Thyroid gland (tissue), 4 donors: ENCODE data around the gene TSKU. TPM values are rescaled to one million over a fixed set of nuclear protein-coding genes. Genes with fewer than 3 reads are reported as not detected.

ENCODE experiments used
- DNase-seq, 2 donors: peaks; one replicate each; pipeline ENCODE4 v3.0.0-alpha.2; 2019
- H3K27ac ChIP-seq, 3 donors: fragments of 200-600 bp; sonication (generic); 1 replicate in 2 of 3; 2 replicates in 1 of 3; pipeline ENCODE4 v1.5.1; 2016 to 2019; ENCODE audit warnings: mild to moderate bottlenecking in 1 of 3, moderate library complexity in 1 of 3
- H3K27me3 ChIP-seq: fragments of 200-600 bp; sonication (generic); one replicate; pipeline ENCODE4 v1.5.1; 2019
- H3K36me3 ChIP-seq, 2 donors: fragments of 200-600 bp; sonication (generic); one replicate each; pipeline ENCODE4 v1.5.1; 2016 to 2019
- H3K4me1 ChIP-seq, 2 donors: fragments of 200-600 bp; sonication (generic); one replicate each; pipeline ENCODE4 v1.5.1; 2017 to 2019
- H3K4me3 ChIP-seq, 3 donors: fragments of 200-600 bp; sonication (generic); replicated peaks in 1 of 3; 1 replicate in 2 of 3; 2 replicates in 1 of 3; pipeline ENCODE4 v1.5.1; 2016; ENCODE audit warnings: mild to moderate bottlenecking in 1 of 3
- H3K9me3 ChIP-seq: fragments of 200-600 bp; sonication (generic); one replicate; pipeline ENCODE4 v1.5.1; 2017
- POLR2A ChIP-seq, 2 donors: fragments of 450-650 bp; IDR thresholded peaks; one replicate each; pipeline ENCODE4 v1.6.1; 2017; ENCODE audit warnings: antibody characterized with exemption in 2 of 2, mild to moderate bottlenecking in 2 of 2, moderate library complexity in 1 of 2
- WGBS, 2 donors: methylation state at CpG; one replicate each; pipeline ENCODE4 v1.1.5; 2017; 5-methylcytosine and 5-hydroxymethylcytosine counted together
- intact Hi-C: fragments of 100-400 bp; cut with DNase I; formaldehyde crosslinking; loops from one replicate; pipeline ENCODE4 v1.15.1; 2023
- total RNA-seq, 4 donors: library from RNA; depleted of rRNA; stranded (reverse); fragments of >200 nt; gene quantifications; one replicate each; pipeline ENCODE4 v1.2.3, GENCODE V29; 2016
- TF ChIP-seq, protein P1 (sequence below), 6 experiments: fragments of 200-600 bp in 3 of 6; fragments of 450-650 bp in 3 of 6; sonication (generic) in 3 of 6; IDR thresholded peaks; one replicate each; pipeline ENCODE4 v1.5.1; 2016 to 2019; ENCODE audit warnings: antibody characterized with exemption in 6 of 6, mild to moderate bottlenecking in 2 of 6, inconsistent platforms in 1 of 6, moderate library complexity in 1 of 6

Gene TSKU
- total RNA-seq, 4 donors from 2014 or later = 95.6 to 152 (median 99.2) TPM

DNA sequence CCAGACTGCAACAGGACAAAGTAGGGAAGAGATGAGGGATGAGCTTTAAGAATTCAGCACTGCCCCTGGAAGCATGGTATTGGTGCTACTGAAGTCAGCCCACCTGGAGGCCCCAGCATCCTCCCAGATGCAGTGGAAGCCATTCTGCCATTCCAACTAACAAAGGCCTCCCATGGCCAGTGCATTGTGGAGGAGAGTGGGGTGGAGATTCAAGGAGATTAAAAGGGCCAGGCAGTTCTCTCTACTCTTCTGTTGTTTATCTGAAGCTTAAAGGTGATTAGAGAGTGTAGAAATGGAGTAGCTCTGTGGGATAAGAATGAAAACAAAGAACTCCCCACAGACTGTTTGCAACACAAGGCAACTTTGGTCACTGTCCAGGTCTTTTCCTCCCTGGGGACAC, 24.1 kb upstream of the TSKU start:
- Histone ChIP-seq H3K4me3 (no peak overlapping the region), H3K4me1 (peaks cover 12 to 17% of the 10 kb centered on the region in 2 donors), H3K27ac (no peak overlapping the region), H3K27me3 (no peaks in the 10 kb centered on the region), H3K36me3 (no peaks in the 10 kb centered on the region), H3K9me3 (no peaks in the 10 kb centered on the region)
- intact Hi-C loops = no loop called here
- DNase-seq = no peak
- no peak for TF ChIP-seq POLR2A (IDR thresholded peaks at IDR 0.05)
- TF ChIP-seq, protein P1, sequence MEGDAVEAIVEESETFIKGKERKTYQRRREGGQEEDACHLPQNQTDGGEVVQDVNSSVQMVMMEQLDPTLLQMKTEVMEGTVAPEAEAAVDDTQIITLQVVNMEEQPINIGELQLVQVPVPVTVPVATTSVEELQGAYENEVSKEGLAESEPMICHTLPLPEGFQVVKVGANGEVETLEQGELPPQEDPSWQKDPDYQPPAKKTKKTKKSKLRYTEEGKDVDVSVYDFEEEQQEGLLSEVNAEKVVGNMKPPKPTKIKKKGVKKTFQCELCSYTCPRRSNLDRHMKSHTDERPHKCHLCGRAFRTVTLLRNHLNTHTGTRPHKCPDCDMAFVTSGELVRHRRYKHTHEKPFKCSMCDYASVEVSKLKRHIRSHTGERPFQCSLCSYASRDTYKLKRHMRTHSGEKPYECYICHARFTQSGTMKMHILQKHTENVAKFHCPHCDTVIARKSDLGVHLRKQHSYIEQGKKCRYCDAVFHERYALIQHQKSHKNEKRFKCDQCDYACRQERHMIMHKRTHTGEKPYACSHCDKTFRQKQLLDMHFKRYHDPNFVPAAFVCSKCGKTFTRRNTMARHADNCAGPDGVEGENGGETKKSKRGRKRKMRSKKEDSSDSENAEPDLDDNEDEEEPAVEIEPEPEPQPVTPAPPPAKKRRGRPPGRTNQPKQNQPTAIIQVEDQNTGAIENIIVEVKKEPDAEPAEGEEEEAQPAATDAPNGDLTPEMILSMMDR (IDR thresholded peaks at IDR 0.05) = no peak

DNA sequence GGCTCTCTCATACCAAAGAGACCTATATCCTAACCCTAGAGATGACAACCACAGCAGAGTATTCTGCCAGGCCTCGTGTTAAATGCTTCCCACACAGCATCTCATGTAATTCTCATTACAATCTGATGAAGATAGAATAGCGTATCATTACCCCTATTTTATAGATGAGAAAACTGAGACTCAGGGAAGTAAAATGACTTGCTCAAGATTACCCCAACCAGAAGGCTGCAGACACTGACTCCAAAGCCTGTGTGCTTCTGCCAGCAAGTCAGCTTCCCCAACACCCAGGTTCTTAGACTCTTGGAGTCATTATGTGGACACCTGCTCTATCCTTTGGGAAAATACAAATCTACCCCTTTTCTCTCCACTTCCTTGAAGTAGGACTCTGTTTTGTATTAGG, 23.6 kb upstream of the TSKU start:
- intact Hi-C loops = no loop called here
- WGBS, 2 donors = 96 to 98% methylated on average over 2 of the region's 2 CpGs
- H3K27ac ChIP-seq = no peak overlapping the region
- no peaks in the 10 kb centered on the region for H3K27me3 ChIP-seq
- TF ChIP-seq, protein P1 (IDR thresholded peaks at IDR 0.05) = no peak
- TF ChIP-seq POLR2A (IDR thresholded peaks at IDR 0.05) = no peak
- DNase-seq = no peak
- no peaks in the 10 kb centered on the region for H3K36me3 ChIP-seq
- H3K4me1 ChIP-seq = peaks cover 16 to 18% of the 10 kb centered on the region in 2 donors
- no peaks in the 10 kb centered on the region for H3K9me3 ChIP-seq
- H3K4me3 ChIP-seq = no peak overlapping the region

DNA sequence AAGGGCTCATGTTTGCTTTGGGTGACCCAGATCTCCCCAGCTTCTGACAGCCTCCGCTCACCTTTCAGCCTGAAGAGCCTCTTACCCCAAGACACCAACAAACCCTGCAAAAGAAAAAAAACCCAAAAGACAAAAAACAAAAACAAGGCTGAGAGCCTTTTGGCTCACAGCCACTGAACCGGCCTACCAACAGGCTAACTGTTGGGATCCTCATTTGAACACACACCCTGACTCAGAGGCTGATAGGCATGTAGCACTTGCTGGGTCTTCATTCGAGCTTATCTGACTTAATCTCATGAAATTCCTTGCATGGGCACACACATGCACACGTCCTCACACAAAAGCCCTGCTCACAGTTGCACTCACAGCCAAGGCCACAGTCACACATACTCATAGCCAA, 22.9 kb upstream of the TSKU start:
- 58 to 76% methylated on average over 4 of the region's 4 CpGs for WGBS, 2 donors
- H3K4me1 ChIP-seq = peaks cover 16 to 18% of the 10 kb centered on the region in 2 donors
- H3K4me3 ChIP-seq = no peak overlapping the region
- intact Hi-C loops = no loop called here
- TF ChIP-seq POLR2A (IDR thresholded peaks at IDR 0.05) = no peak
- TF ChIP-seq, protein P1 (IDR thresholded peaks at IDR 0.05) = no peak
- no peaks in the 10 kb centered on the region for H3K27me3 ChIP-seq
- no peaks in the 10 kb centered on the region for H3K9me3 ChIP-seq
- no peak for DNase-seq
- no peaks in the 10 kb centered on the region for H3K36me3 ChIP-seq
- no peak overlapping the region for H3K27ac ChIP-seq

DNA sequence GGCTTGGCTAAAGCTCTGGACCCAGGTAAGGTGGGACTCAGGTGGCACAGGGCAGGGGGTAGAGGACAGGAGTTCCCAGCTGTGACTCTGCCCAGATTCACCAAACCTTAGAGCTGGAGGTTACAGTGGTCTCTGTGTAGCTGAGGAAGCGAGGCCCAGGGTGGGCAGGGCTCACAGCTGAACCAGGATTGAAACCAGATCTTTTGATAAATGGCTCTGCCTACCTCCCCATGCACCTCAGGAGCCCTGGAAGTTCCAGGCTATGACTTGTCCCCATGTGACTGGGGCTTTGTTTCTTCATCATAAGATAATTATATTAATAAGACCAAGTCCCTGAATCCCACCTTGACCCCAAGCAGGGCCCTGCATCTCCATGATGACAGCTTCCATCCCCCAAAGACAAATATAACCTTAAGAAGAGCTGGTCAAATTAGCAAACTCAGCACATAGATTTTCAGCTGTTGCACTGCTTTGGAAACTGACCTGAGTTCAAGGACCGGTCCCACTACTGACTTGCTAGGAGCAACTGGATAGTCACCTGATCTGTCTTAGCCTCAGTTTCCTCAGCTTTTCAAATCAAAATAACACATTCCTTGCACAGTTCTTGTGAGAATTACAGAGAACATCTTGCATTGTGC, 21.3 kb upstream of the TSKU start:
- TF ChIP-seq, protein P1 (IDR thresholded peaks at IDR 0.05) = no peak
- no peak for TF ChIP-seq POLR2A (IDR thresholded peaks at IDR 0.05)
- intact Hi-C loops = no loop called here
- H3K9me3 ChIP-seq = no peaks in the 10 kb centered on the region
- DNase-seq = no peak
- H3K27me3 ChIP-seq = no peaks in the 10 kb centered on the region
- peaks cover 17 to 18% of the 10 kb centered on the region in 2 donors for H3K4me1 ChIP-seq
- no peaks in the 10 kb centered on the region for H3K36me3 ChIP-seq
- no peak overlapping the region for H3K4me3 ChIP-seq
- 94 to 100% methylated on average over 2 of the region's 2 CpGs for WGBS, 2 donors
- no peak overlapping the region for H3K27ac ChIP-seq

DNA sequence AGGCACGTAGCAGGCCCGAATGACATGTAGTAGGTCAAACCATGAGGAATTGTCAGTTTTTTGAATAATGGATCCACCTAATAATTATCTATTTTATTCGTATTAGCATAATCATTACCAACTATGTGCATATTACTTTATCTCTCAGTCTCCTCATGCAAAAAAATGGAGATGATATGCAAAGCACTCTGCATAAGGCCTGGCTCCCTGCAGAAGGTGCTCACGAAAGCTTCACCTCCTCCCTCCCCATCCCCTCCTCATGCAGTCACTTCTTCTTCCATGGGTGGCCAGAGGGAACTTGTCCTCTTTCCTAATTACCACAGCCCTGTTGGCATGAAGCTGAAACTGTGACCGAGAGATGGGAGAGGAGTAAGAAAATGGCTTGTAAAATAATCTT, 20.8 kb upstream of the TSKU start:
- WGBS, 2 donors = 95 to 97% methylated on average over 5 of the region's 5 CpGs
- no peaks in the 10 kb centered on the region for H3K9me3 ChIP-seq
- no peak overlapping the region for H3K27ac ChIP-seq
- H3K27me3 ChIP-seq = no peaks in the 10 kb centered on the region
- intact Hi-C loops = no loop called here
- peaks cover 18 to 22% of the 10 kb centered on the region in 2 donors for H3K4me1 ChIP-seq
- TF ChIP-seq, protein P1 (IDR thresholded peaks at IDR 0.05) = no peak
- no peak for TF ChIP-seq POLR2A (IDR thresholded peaks at IDR 0.05)
- H3K4me3 ChIP-seq = no peak overlapping the region
- DNase-seq = no peak
- no peaks in the 10 kb centered on the region for H3K36me3 ChIP-seq
